MCF 10A (cell line): ENCODE measurements around the gene PI4KA. TPM values are rescaled to one million over a fixed set of nuclear protein-coding genes. Genes with fewer than 3 reads are reported as not detected.
A peak's percentile ranks its signal among the peaks of the same experiment; 100 is the strongest.

Experiments used
- BruUV-seq: library from RNA; stranded (reverse); fragments of 400-500 nt; replicated peaks from 2 replicates; lab custom pipeline; 2021; lab: Mats Ljungman, UMichigan
- CTCF ChIA-PET: fragments of 300-600 bp; sonication (Branson Sonifier 250); formaldehyde crosslinking; extraction: SDS; loops from one replicate; lab custom pipeline; 2021; ENCODE audit warnings: antibody characterized with exemption, inconsistent platforms; lab: Yijun Ruan, JAX
- POLR2A ChIA-PET: fragments of 300-600, 350-650 bp; sonication (Branson Sonifier 250); formaldehyde crosslinking; extraction: SDS; loops from one replicate; lab custom pipeline; 2020; ENCODE audit warnings: antibody characterized with exemption, inconsistent platforms; lab: Yijun Ruan, JAX
- DNase-seq: peaks from one replicate; pipeline ENCODE4 v3.0.0-alpha.2; 2018; ENCODE audit not compliant: unreplicated experiment
- H3K27ac Mint-ChIP-seq: one replicate; pipeline ENCODE4 v1.8.0; 2022; ENCODE audit warnings: mild to moderate bottlenecking, low read depth, mixed read lengths; ENCODE audit not compliant: unreplicated experiment
- H3K27me3 Mint-ChIP-seq: one replicate; pipeline ENCODE4 v1.8.0; 2022; ENCODE audit warnings: mixed read lengths; ENCODE audit not compliant: insufficient read depth, unreplicated experiment
- H3K36me3 Mint-ChIP-seq: one replicate; pipeline ENCODE4 v1.8.0; 2022; ENCODE audit warnings: mild to moderate bottlenecking, moderate library complexity, mixed read lengths; ENCODE audit not compliant: insufficient read depth, unreplicated experiment
- H3K4me1 Mint-ChIP-seq: one replicate; pipeline ENCODE4 v1.8.0; 2022; ENCODE audit warnings: mixed read lengths; ENCODE audit not compliant: insufficient read depth, unreplicated experiment
- H3K4me3 Mint-ChIP-seq: one replicate; pipeline ENCODE4 v1.8.0; 2022; ENCODE audit warnings: mild to moderate bottlenecking, moderate library complexity, mixed read lengths; ENCODE audit not compliant: unreplicated experiment
- H3K9me3 Mint-ChIP-seq: one replicate; pipeline ENCODE4 v1.8.0; 2022; ENCODE audit warnings: mixed read lengths; ENCODE audit not compliant: unreplicated experiment
- CTCF ChIP-seq: fragments of 200-600 bp; IDR thresholded peaks from one replicate; pipeline ENCODE4 v1.8.0; 2022; ENCODE audit warnings: antibody characterized with exemption, mild to moderate bottlenecking; ENCODE audit not compliant: unreplicated experiment
- intact Hi-C: fragments of 100-400 bp; cut with micrococcal nuclease; formaldehyde crosslinking; loops from 2 replicates; pipeline ENCODE4 v1.14.1; 2022
- total RNA-seq: library from RNA; stranded (reverse); gene quantifications from 2 replicates; pipeline ENCODE4 v1.2.3, GENCODE V29; 2022

The PI4KA gene
- total RNA-seq, 1 experiment from 2014 or later = 39.0 TPM

DNA sequence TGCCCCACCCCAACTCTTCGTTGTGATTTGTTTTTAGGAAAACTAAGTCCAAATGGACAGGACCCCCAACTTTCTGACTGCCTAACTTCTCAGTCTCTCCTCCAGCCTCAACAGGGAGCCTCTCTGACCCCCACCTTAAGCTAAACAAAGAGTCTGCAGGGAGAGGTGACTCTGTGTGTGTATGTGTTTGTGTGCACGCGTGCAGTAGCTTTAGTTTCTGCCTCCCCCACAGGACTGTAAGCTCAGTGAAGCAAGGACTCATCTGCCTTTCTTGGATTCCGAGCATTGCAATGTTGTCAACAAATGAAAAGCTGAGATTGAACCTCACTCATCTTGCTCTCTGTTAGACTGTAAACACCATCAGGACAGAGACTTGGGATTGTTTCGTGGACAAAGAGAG lies 8.1 kb upstream of the PI4KA start:
- intact Hi-C loops = no loop called here

GRCh38 chr22:20865875-20866445 lies 7.3 kb upstream of the PI4KA start:
- CTCF ChIA-PET = interaction anchor here (0.7 to 1.3 kb wide), 4 partner anchors 9 to 82 kb away, joined by 3 to 4 read pairs (median 4); no protein-coding TSS in a partner anchor
- no peak overlapping the region for H3K27ac Mint-ChIP-seq
- TF ChIP-seq CTCF = no peak

More for the DNA sequence above, 8.1 kb upstream of the PI4KA start:
- Mint-ChIP-seq H3K27me3 (no peaks in the 10 kb centered on the region), H3K4me3 (no peak overlapping the region), H3K4me1 (peaks cover 15% of the 10 kb centered on the region), H3K9me3 (no peaks in the 10 kb centered on the region), H3K36me3 (peaks cover 31% of the 10 kb centered on the region), H3K27ac (no peak overlapping the region)
- BruUV-seq = no TSS peak
- no peak for DNase-seq
- no peak for TF ChIP-seq CTCF
- POLR2A ChIA-PET = no interaction called here
- CTCF ChIA-PET = interaction anchor here (0.7 to 2.7 kb wide), 3 partner anchors 14 to 56 kb away, joined by 3 to 17 read pairs (median 3); no protein-coding TSS in a partner anchor

DNA sequence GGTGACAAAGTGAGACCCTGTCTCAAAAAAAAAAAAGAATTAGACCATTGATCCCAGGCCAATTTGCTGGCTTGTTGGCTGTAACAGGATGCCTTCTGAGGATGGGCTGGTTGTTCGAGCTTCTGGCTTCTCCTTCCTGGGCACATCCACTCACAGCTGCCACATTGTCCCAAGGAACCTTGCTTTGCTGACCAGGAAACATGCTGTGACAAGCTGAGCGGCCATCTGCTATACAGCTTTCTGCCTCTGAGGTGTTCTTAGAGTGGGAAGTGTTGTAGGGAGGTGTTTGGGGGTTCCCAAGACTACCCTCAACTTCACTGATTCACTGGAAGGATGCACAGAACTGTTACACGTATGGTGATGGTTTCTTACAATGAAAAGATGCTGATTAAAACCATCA lies 6.7 kb upstream of the PI4KA start:
- no peak overlapping the region for H3K27ac Mint-ChIP-seq
- POLR2A ChIA-PET = interaction anchor here (1.0 to 1.5 kb wide), 2 partner anchors 28 to 40 kb away, joined by 3 to 4 read pairs; no protein-coding TSS in a partner anchor
- H3K9me3 Mint-ChIP-seq = no peaks in the 10 kb centered on the region
- no peak overlapping the region for H3K4me3 Mint-ChIP-seq
- intact Hi-C loops = no loop called here
- peaks cover 30% of the 10 kb centered on the region for H3K36me3 Mint-ChIP-seq
- no TSS peak for BruUV-seq
- no peak for DNase-seq
- TF ChIP-seq CTCF = no peak
- peaks cover 15% of the 10 kb centered on the region for H3K4me1 Mint-ChIP-seq
- no peaks in the 10 kb centered on the region for H3K27me3 Mint-ChIP-seq
- CTCF ChIA-PET = interaction anchor here (1.1 to 1.7 kb wide), 3 partner anchors 10 to 82 kb away, joined by 4 to 7 read pairs (median 4); no protein-coding TSS in a partner anchor

More at GRCh38 chr22:20865875-20866445, 7.3 kb upstream of the PI4KA start:
- Mint-ChIP-seq H3K4me1 (peaks cover 15% of the 10 kb centered on the region), H3K4me3 (no peak overlapping the region), H3K9me3 (no peaks in the 10 kb centered on the region), H3K36me3 (peaks cover 31% of the 10 kb centered on the region), H3K27me3 (no peaks in the 10 kb centered on the region)
- no TSS peak for BruUV-seq
- intact Hi-C loops = no loop called here
- no peak for DNase-seq
- POLR2A ChIA-PET = interaction anchor here (0.7 kb wide), 1 partner anchor 21 kb away, joined by 5 read pairs; no protein-coding TSS in a partner anchor

- Mint-ChIP-seq H3K36me3 (peaks cover 30% of the 10 kb centered on the region), H3K27me3 (no peaks in the 10 kb centered on the region), H3K27ac (no peak overlapping the region), H3K4me1 (peaks cover 19% of the 10 kb centered on the region), H3K9me3 (no peaks in the 10 kb centered on the region), H3K4me3 (no peak overlapping the region)
- TF ChIP-seq CTCF = no peak
- no TSS peak for BruUV-seq
- CTCF ChIA-PET = interaction anchor here (1.7 kb wide), 1 partner anchor 21 kb away, joined by 7 read pairs; no protein-coding TSS in a partner anchor
- intact Hi-C loops = no loop called here
- peak; percentile 54 for DNase-seq
- POLR2A ChIA-PET = interaction anchor here (1.0 to 1.5 kb wide), 3 partner anchors 29 to 41 kb away, joined by 3 to 4 read pairs (median 3); no protein-coding TSS in a partner anchor
Measured at GRCh38 chr22:20864186-20864908, 5.7 kb upstream of the PI4KA start.
